T-cell (primary cell): ENCODE results near the gene PTCRA. TPM values are rescaled to one million over a fixed set of nuclear protein-coding genes. Genes with fewer than 3 reads are reported as not detected.

ENCODE experiments used
- ATAC-seq, 4 experiments: fragments of 200-7000 bp in 3 of 4; fragments of 150-1000 bp in 1 of 4; cut with Tn5 transposase; replicated peaks in 1 of 4; 1 replicate in 3 of 4; 2 replicates in 1 of 4; pipeline ENCODE4 v1.10.0; 2021; ENCODE audit warnings: moderate library complexity in 3 of 4, mild to moderate bottlenecking in 2 of 4, moderate number of reproducible peaks in 1 of 4
- CTCF ChIA-PET, 2 donors: fragments of 300-600 bp; sonication (Branson Sonifier 250); formaldehyde crosslinking; loops; one replicate each; lab custom pipeline; 2022; ENCODE audit warnings: antibody characterized with exemption in 2 of 2; lab: Charles Lee
- POLR2A ChIA-PET, 2 donors: fragments of 300-600 bp; sonication (Branson Sonifier 250); formaldehyde crosslinking; loops; one replicate each; lab custom pipeline; 2022; ENCODE audit warnings: antibody characterized with exemption in 2 of 2; lab: Charles Lee
- DNase-seq, 35 experiments: peaks; one replicate each; pipeline versions ENCODE4 v3.0.0 to v3.0.0-alpha.2; 2013 to 2023
- H3K27ac ChIP-seq: one replicate; pipeline ENCODE4 v1.5.1; 2013; ENCODE audit warnings: low read length
- H3K27me3 ChIP-seq, 2 experiments: replicated peaks in 1 of 2; 1 replicate in 1 of 2; 2 replicates in 1 of 2; pipeline versions ENCODE4 v1.6.1 to v1.7.0; 2013; ENCODE audit warnings: low read length in 1 of 2, mixed read lengths in 1 of 2; ENCODE audit not compliant: control insufficient read depth in 2 of 2, insufficient read depth in 2 of 2; ENCODE audit errors: extremely low read depth in 1 of 2
- H3K36me3 ChIP-seq, 2 donors: 1 replicate in 1 of 2; 2 replicates in 1 of 2; pipeline versions ENCODE4 v1.6.1 to v1.7.0; 2013; ENCODE audit warnings: low read length in 1 of 2; ENCODE audit not compliant: control insufficient read depth in 2 of 2, insufficient read depth in 1 of 2; ENCODE audit errors: extremely low read depth in 1 of 2
- H3K4me1 ChIP-seq, 2 experiments: 1 replicate in 1 of 2; 2 replicates in 1 of 2; pipeline versions ENCODE4 v1.6.1 to v1.7.0; 2013; ENCODE audit warnings: low read length in 2 of 2, mixed read lengths in 1 of 2; ENCODE audit not compliant: insufficient read depth in 2 of 2, control insufficient read depth in 1 of 2; ENCODE audit errors: extremely low read depth in 1 of 2
- H3K4me3 ChIP-seq, 2 donors: 1 replicate in 1 of 2; 2 replicates in 1 of 2; pipeline versions ENCODE4 v1.5.1 to v1.7.0; 2013; ENCODE audit warnings: mild to moderate bottlenecking in 2 of 2, low read length in 1 of 2, moderate library complexity in 1 of 2; ENCODE audit not compliant: control insufficient read depth in 1 of 2; ENCODE audit errors: extremely low read depth in 1 of 2
- H3K9me3 ChIP-seq: 2 replicates; pipeline ENCODE4 v1.7.0; 2013
- H3K27ac Mint-ChIP-seq, 2 donors: one replicate each; pipeline ENCODE4 v1.8.0; 2020 to 2021; ENCODE audit warnings: mild to moderate bottlenecking in 2 of 2, mixed read lengths in 2 of 2
- H3K27me3 Mint-ChIP-seq, 2 donors: one replicate each; pipeline ENCODE4 v1.8.0; 2021 to 2022; ENCODE audit warnings: mixed read lengths in 2 of 2
- H3K36me3 Mint-ChIP-seq: one replicate; pipeline ENCODE4 v1.8.0; 2021; ENCODE audit warnings: mixed read lengths
- H3K4me1 Mint-ChIP-seq, 3 donors: one replicate each; pipeline ENCODE4 v1.8.0; 2020 to 2022; ENCODE audit warnings: mixed read lengths in 3 of 3, mild to moderate bottlenecking in 1 of 3
- H3K4me3 Mint-ChIP-seq, 3 donors: one replicate each; pipeline ENCODE4 v1.8.0; 2020 to 2022; ENCODE audit warnings: mild to moderate bottlenecking in 3 of 3, mixed read lengths in 3 of 3, moderate library complexity in 3 of 3
- H3K9me3 Mint-ChIP-seq, 3 donors: one replicate each; pipeline ENCODE4 v1.8.0; 2020 to 2022; ENCODE audit warnings: mixed read lengths in 3 of 3
- WGBS: methylation state at CpG from one replicate; pipeline ENCODE4 v1.1.5; 2013; ENCODE audit warnings: missing lambda C conversion rate; ENCODE audit not compliant: insufficient coverage; 5-methylcytosine and 5-hydroxymethylcytosine counted together
- total RNA-seq, 35 experiments: library from RNA in 6 of 35; stranded (reverse) in 6 of 35; fragments of 120-200 nt in 1 of 35; gene quantifications; one replicate each; pipeline versions ENCODE4 v1.2.1 to v1.2.4 and lab custom pipeline; 2013 to 2026

The PTCRA gene
- total RNA-seq, 5 donors from 2014 or later (not counting 1 experiment from before 2014, with no cell fraction given) = 0.53 TPM; not detected in 4

DNA sequence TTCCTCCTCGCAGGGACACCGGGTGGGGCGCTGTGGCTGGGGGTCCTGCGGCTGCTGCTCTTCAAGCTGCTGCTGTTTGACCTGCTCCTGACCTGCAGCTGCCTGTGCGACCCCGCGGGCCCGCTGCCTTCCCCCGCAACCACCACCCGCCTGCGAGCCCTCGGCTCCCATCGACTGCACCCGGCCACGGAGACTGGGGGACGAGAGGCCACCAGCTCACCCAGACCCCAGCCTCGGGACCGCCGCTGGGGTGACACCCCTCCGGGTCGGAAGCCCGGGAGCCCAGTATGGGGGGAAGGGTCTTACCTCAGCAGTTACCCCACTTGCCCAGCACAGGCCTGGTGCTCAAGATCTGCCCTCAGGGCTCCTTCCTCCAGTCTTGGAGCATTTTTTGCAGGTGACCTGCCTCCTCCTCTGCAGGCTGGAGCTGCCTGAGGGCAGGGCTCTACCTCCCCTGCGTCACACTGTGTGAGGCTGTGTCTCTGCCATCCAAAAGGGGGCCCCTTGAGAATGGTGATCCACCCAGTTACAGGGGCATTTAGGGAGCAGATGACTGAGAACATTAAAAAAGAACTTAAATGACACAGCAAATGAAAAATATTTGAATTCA, 9.5 kb downstream of the PTCRA start:
- Mint-ChIP-seq H3K4me3 (no peak overlapping the region), H3K27ac (peak overlapping the region in 1 of 2 donors; percentile 13), H3K9me3 (no peaks in the 10 kb centered on the region), H3K4me1 (peaks cover 10 to 15% (median 14%) of the 10 kb centered on the region in 3 donors), H3K36me3 (peaks cover 3% of the 10 kb centered on the region), H3K27me3 (no peaks in the 10 kb centered on the region)
- H3K36me3 ChIP-seq = no peaks in the 10 kb centered on the region
- no peak for ATAC-seq
- no peak overlapping the region for H3K4me3 ChIP-seq
- ChIA-PET POLR2A (no interaction called here), CTCF (interaction anchor here in 1 of 2 donors (0.6 kb wide), 2 partner anchors 15 to 50 kb away, joined by 3 to 4 read pairs; no protein-coding TSS in a partner anchor)
- H3K4me1 ChIP-seq = peaks cover 4 to 17% of the 10 kb centered on the region in 2 experiments
- no peaks in the 10 kb centered on the region for H3K27me3 ChIP-seq
- no peak overlapping the region for H3K27ac ChIP-seq
- 96% methylated on average over 19 of the region's 23 CpGs for WGBS
- H3K9me3 ChIP-seq = no peaks in the 10 kb centered on the region
- no peak for DNase-seq

DNA sequence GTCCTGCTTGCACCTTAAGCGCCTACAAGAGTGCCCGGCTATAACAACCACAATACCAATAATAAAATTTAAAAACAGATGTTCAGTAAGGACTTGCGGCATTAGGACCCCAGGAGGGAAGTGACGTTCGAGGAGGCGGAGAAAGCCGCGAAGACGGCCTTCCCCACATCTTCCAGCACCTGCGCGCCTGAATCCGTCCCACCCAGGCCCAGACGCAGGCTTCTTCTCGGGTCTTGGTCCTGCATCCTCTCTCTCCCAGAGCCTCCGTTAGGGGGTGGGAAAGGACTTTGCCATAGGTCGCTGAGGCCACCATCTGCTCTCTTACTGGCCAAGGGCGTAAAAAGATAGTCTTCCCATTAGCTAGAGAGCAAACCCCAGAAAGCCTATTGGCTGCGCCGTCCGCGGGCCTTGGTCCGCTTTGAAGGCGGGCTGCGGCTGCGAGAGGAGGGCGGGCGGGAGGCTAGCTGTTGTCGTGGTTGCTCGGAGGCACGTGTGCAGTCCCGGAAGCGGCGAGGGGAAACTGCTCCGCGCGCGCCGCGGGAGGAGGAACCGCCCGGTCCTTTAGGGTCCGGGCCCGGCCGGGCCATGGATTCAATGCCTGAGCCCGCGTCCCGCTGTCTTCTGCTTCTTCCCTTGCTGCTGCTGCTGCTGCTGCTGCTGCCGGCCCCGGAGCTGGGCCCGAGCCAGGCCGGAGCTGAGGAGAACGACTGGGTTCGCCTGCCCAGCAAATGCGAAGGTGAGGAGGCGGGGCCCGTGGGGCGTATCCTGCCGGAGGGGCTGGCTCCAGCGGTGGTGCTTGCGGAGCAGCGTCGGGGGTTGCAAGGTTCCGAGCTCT, 13.3 kb downstream of the PTCRA start, which contains the start of gene CNPY3:
Gene CNPY3, plus strand, starts transcription at position 495 of the 835 bp plus-strand sequence. Its CDS starts 91 bp downstream, at position 586.
- Histone ChIP-seq H3K27me3 (no peaks in the 10 kb centered on the region), H3K36me3 (peaks cover 0 to 9% of the 10 kb centered on the region in 2 donors), H3K27ac (peak within 1 kb of the TSS; percentile 94), H3K9me3 (no peaks in the 10 kb centered on the region), H3K4me1 (peaks cover 16 to 53% of the 10 kb centered on the region in 2 experiments), H3K4me3 (peak within 1 kb of the TSS; percentile 77 to 84)
- Mint-ChIP-seq H3K4me1 (peaks cover 42 to 51% (median 51%) of the 10 kb centered on the region in 3 donors), H3K9me3 (no peaks in the 10 kb centered on the region), H3K27ac (peak within 1 kb of the TSS; percentile 98 to 99), H3K27me3 (no peaks in the 10 kb centered on the region), H3K36me3 (peaks cover 17% of the 10 kb centered on the region), H3K4me3 (peak within 1 kb of the TSS; percentile 86 to 99 (median 96))
- peak; percentile 85 to 98 (median 93) for DNase-seq
- ATAC-seq = peak; percentile 85 to 87 (median 86)
- WGBS = under 1% methylated on average over 47 of the region's 63 CpGs
- CTCF ChIA-PET = interaction anchor here (0.5 to 2.2 kb wide), 14 partner anchors 28 to 945 kb away, joined by 3 to 22 read pairs (median 3); partner anchors contain the start of genes KLHDC3 (in 1 of the 2), MEA1 (in 1 of the 2), PPP2R5D (in 1 of the 2) and RPL7L1 (in 1 of the 2)
- POLR2A ChIA-PET = interaction anchor here (0.6 to 2.4 kb wide), 21 partner anchors 29 to 1458 kb away, joined by 3 to 25 read pairs (median 4); partner anchors contain the start of genes KLHDC3 (in 2 of the 2), PPP2R5D (in 2 of the 2), HSP90AB1 (in 1 of the 2) and KLC4 (in 1 of the 2)

DNA sequence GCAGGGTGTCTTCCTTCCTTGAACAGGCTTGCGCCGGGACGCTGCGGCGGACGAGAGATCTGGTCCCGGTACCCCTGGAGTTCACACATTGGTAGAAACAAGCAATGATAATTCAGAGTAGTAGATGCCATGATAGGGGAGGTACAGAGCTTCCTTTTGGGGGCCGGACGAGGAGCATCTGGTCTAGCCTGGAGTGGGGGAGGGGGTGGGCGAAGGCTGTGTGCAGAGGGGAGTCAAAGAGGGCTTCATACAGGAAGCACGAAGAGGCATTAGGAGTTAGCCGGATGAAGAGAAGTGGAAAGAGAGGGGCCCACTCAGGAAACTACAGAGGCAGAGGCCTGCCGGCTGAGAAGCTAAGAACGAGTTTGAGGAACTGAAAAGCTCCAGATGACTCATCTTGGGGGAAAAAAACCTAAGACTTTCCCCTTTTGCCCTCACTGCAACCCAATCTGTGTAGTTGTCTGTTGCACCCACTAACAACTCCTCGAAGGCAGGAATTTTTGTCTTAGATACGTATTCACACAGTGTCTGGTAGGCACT, 14.0 kb downstream of the PTCRA start:
- Mint-ChIP-seq H3K4me3 (peak overlapping the region; percentile 86 to 99 (median 96)), H3K27ac (peak overlapping the region; percentile 98 to 99), H3K27me3 (no peaks in the 10 kb centered on the region), H3K36me3 (peaks cover 17% of the 10 kb centered on the region), H3K9me3 (no peaks in the 10 kb centered on the region), H3K4me1 (peaks cover 45 to 57% (median 51%) of the 10 kb centered on the region in 3 donors)
- 0% methylated on average over 4 of the region's 16 CpGs for WGBS
- no peaks in the 10 kb centered on the region for H3K27me3 ChIP-seq
- peaks cover 0 to 16% of the 10 kb centered on the region in 2 donors for H3K36me3 ChIP-seq
- H3K4me3 ChIP-seq = peak overlapping the region; percentile 77 to 84
- no peaks in the 10 kb centered on the region for H3K9me3 ChIP-seq
- CTCF ChIA-PET = interaction anchor here (0.6 to 2.2 kb wide), 10 partner anchors 29 to 946 kb away, joined by 3 to 22 read pairs (median 3); partner anchors contain the start of genes KLHDC3 (in 1 of the 2), MEA1 (in 1 of the 2), PPP2R5D (in 1 of the 2) and RPL7L1 (in 1 of the 2)
- peaks cover 16 to 57% of the 10 kb centered on the region in 2 experiments for H3K4me1 ChIP-seq
- POLR2A ChIA-PET = interaction anchor here (0.6 to 2.4 kb wide), 15 partner anchors 29 to 1457 kb away, joined by 3 to 25 read pairs (median 4); partner anchors contain the start of genes KLHDC3 (in 2 of the 2), PPP2R5D (in 2 of the 2), HSP90AB1 (in 1 of the 2) and KLC4 (in 1 of the 2)
- DNase-seq (peak in 14 of 35 experiments; percentile 21 to 78 (median 34)), ATAC-seq (peak; percentile 16 to 26 (median 22))
- peak overlapping the region; percentile 94 for H3K27ac ChIP-seq

DNA sequence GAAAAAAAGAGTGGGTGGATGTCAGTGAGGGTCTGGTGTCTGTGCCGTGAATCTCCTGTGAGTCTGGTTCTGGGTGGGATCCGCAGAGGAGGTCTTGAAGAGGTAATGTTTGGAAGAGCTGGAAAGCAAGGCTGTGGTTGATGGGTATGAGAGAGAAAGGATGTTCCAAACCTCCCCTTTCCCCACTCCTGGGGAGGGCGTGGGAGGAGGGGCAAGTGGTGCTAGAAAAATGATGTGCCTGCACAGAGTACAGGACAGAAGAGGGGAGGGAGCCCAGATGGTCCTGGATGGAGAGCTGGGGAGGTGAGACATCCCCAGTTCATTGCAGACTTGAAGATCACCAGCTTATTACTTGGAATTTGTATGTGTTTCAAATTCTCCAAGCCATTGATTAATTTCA, 16.6 kb downstream of the PTCRA start:
- H3K36me3 ChIP-seq = peaks cover 11 to 41% of the 10 kb centered on the region in 2 donors
- no peak for ATAC-seq
- Mint-ChIP-seq H3K27me3 (no peaks in the 10 kb centered on the region), H3K36me3 (peaks cover 32% of the 10 kb centered on the region), H3K27ac (peak overlapping the region; percentile 82 to 87), H3K4me3 (peak overlapping the region; percentile 64 to 86 (median 72)), H3K9me3 (no peaks in the 10 kb centered on the region), H3K4me1 (peaks cover 51 to 72% (median 58%) of the 10 kb centered on the region in 3 donors)
- no peaks in the 10 kb centered on the region for H3K27me3 ChIP-seq
- CTCF ChIA-PET = interaction anchor here in 1 of 2 donors (0.6 kb wide), 1 partner anchor 34 kb away, joined by 3 read pairs; no protein-coding TSS in a partner anchor
- no peaks in the 10 kb centered on the region for H3K9me3 ChIP-seq
- peak overlapping the region; percentile 40 for H3K27ac ChIP-seq
- peaks cover 14 to 57% of the 10 kb centered on the region in 2 experiments for H3K4me1 ChIP-seq
- H3K4me3 ChIP-seq = no peak overlapping the region
- no peak for DNase-seq
- WGBS = 40% methylated on average over 1 of the region's 3 CpGs
- POLR2A ChIA-PET = no interaction called here

DNA sequence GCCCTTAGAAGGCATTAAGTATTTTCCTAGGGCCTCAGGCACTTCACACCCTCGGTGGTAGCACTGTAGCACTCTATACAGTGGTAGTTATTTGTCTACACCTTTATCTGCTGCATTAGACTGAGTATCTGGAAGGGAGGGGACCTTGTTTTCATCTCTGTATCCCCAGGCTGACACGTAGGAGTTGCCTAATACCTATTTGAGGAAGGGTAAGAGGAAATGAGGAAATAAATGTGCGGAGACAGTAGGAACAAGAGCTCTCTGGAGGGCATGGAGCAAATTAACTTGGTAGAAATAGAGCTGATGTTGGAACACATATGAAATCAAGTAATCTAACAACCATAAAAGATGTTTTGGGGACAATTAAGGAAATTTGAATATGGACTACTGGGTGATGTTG, 17.4 kb downstream of the PTCRA start:
- no peak overlapping the region for H3K4me3 ChIP-seq
- Mint-ChIP-seq H3K27ac (peak overlapping the region; percentile 82 to 87), H3K4me1 (peaks cover 57 to 74% (median 61%) of the 10 kb centered on the region in 3 donors), H3K27me3 (no peaks in the 10 kb centered on the region), H3K9me3 (no peaks in the 10 kb centered on the region), H3K36me3 (peaks cover 37% of the 10 kb centered on the region), H3K4me3 (peak overlapping the region; percentile 11 to 86 (median 47))
- POLR2A ChIA-PET = interaction anchor here in 1 of 2 donors (0.5 kb wide), 1 partner anchor 273 kb away, joined by 3 read pairs; no protein-coding TSS in a partner anchor
- DNase-seq (no peak), ATAC-seq (no peak)
- no peaks in the 10 kb centered on the region for H3K9me3 ChIP-seq
- CTCF ChIA-PET = no interaction called here
- H3K36me3 ChIP-seq = peaks cover 17 to 49% of the 10 kb centered on the region in 2 donors
- WGBS = 27% methylated on average over 2 of the region's 3 CpGs
- H3K27ac ChIP-seq = no peak overlapping the region
- H3K27me3 ChIP-seq = no peaks in the 10 kb centered on the region
- peaks cover 13 to 51% of the 10 kb centered on the region in 2 experiments for H3K4me1 ChIP-seq
